ENCODE measurements around the gene CFAP52. TPM values are rescaled to one million over a fixed set of nuclear protein-coding genes. Genes with fewer than 3 reads are reported as not detected.
"Not testable (repeated sequence)": the region's sequence is repeated elsewhere in the genome, so short reads cannot be mapped to it uniquely, and the experiment has no call there.

The CFAP52 gene
- total and polyA plus RNA-seq, 2 donors (not counting 3 experiments of a cell fraction or from before 2014, with no cell fraction given): not detected

- Histone ChIP-seq H3K27me3 (ENCODE audit: control insufficient read depth in 2 of 2, insufficient read depth in 2 of 2, low read length in 2 of 2) (no peaks in the 10 kb centered on the region), H3K27ac (ENCODE audit: insufficient read depth, low read depth, low read length) (no peak overlapping the region), H3K9me3 (replicated peaks; ENCODE audit: control insufficient read depth, insufficient read depth, low read length) (no peaks in the 10 kb centered on the region), H4K20me1 (replicated peaks; ENCODE audit: control insufficient read depth, extremely low read depth, insufficient read depth, low read length) (no peaks in the 10 kb centered on the region), H3K36me3 (ENCODE audit: control insufficient read depth in 2 of 2, extremely low read depth in 1 of 2, insufficient read depth in 2 of 2, low read length in 2 of 2) (no peaks in the 10 kb centered on the region), H3K79me2 (ENCODE audit: control insufficient read depth, insufficient read depth, low read length) (peaks cover 2% of the 10 kb centered on the region), H3K9me1 (replicated peaks; ENCODE audit: control insufficient read depth, extremely low read depth, insufficient read depth, low read length) (no peaks in the 10 kb centered on the region), H3K4me3 (replicated peaks in 1 of 3; ENCODE audit: insufficient read depth in 1 of 3, low read depth in 1 of 3, low read length in 3 of 3) (no peak overlapping the region), H3K4me1 (ENCODE audit: control insufficient read depth, extremely low read depth, insufficient read depth, low read length) (peaks cover 7% of the 10 kb centered on the region), H3K4me2 (ENCODE audit: insufficient read depth, low read length) (no peak overlapping the region), H3K9ac (replicated peaks; ENCODE audit: extremely low read depth, insufficient read depth, low read length) (no peak overlapping the region), H2AFZ (ENCODE audit: low read depth, low read length) (no peak overlapping the region)
- CTCF ChIA-PET: interaction anchor here (2.0 to 2.8 kb wide), 3 partner anchors 9 to 11 kb away, joined by 10 to 13 read pairs (median 12); partner anchors contain the start of genes CFAP52 and STX8
- peak; percentile 47 for DNase-seq (ENCODE audit: low read depth, low spot score)
- dilution Hi-C loops (cut with MboI; ENCODE audit: extremely low pct_ligation_motif_present, low sequenced_read_pairs): no loop called here
- peak; percentile 44 for TF ChIP-seq GATA2 (IDR thresholded peaks at IDR 0.05; ENCODE audit: insufficient read depth, insufficient read length, low read depth, low read length)
- TF ChIP-seq POLR2A (IDR thresholded peaks at IDR 0.05; ENCODE audit: low read depth, low read length): no peak
- no peak for FAIRE-seq
- BruUV-seq (replicated peaks): no TSS peak
- intact Hi-C loops (cut with micrococcal nuclease): loop anchor here (1.0 kb wide), 1 partner anchor 9 kb away; the partner anchor contains the start of gene STX8
- POLR2A ChIA-PET: no interaction called here
Observed at GRCh38 chr17:9566067-9566466, 10.4 kb upstream of the CFAP52 start.

- intact Hi-C loops (cut with micrococcal nuclease): loop anchor here (1.0 kb wide), 1 partner anchor 9 kb away; the partner anchor contains the start of gene STX8
- H4K20me1 ChIP-seq (replicated peaks; ENCODE audit: control insufficient read depth, extremely low read depth, insufficient read depth, low read length); H3K79me2 ChIP-seq (ENCODE audit: control insufficient read depth, insufficient read depth, low read length); H3K9me1 ChIP-seq (replicated peaks; ENCODE audit: control insufficient read depth, extremely low read depth, insufficient read depth, low read length); dilution Hi-C loops (cut with MboI; ENCODE audit: extremely low pct_ligation_motif_present, low sequenced_read_pairs); H3K9me3 ChIP-seq (replicated peaks; ENCODE audit: control insufficient read depth, insufficient read depth, low read length); DNase-seq (ENCODE audit: low read depth, low spot score); H3K36me3 ChIP-seq (ENCODE audit: control insufficient read depth in 2 of 2, extremely low read depth in 1 of 2, insufficient read depth in 2 of 2, low read length in 2 of 2); H3K9ac ChIP-seq (replicated peaks; ENCODE audit: extremely low read depth, insufficient read depth, low read length); FAIRE-seq; H3K4me1 ChIP-seq (ENCODE audit: control insufficient read depth, extremely low read depth, insufficient read depth, low read length); H3K27me3 ChIP-seq (ENCODE audit: control insufficient read depth in 2 of 2, insufficient read depth in 2 of 2, low read length in 2 of 2); POLR2A ChIA-PET; H3K27ac ChIP-seq (ENCODE audit: insufficient read depth, low read depth, low read length); H2AFZ ChIP-seq (ENCODE audit: low read depth, low read length); BruUV-seq (replicated peaks); H3K4me2 ChIP-seq (ENCODE audit: insufficient read depth, low read length); H3K4me3 ChIP-seq (replicated peaks in 1 of 3; ENCODE audit: insufficient read depth in 1 of 3, low read depth in 1 of 3, low read length in 3 of 3): not testable (repeated sequence)
- CTCF ChIA-PET: interaction anchor here (2.0 to 2.8 kb wide), 2 partner anchors 10 to 12 kb away, joined by 12 to 13 read pairs; partner anchors contain the start of gene CFAP52
Observed at GRCh38 chr17:9566739-9567138, 9.7 kb upstream of the CFAP52 start.

All from endothelial cell of umbilical vein (primary cell).